ENCODE measurements around the gene CREB3L1.

The CREB3L1 gene

GRCh38 chr11:46249103-46249937 is 28.1 kb upstream of the CREB3L1 start:
- H3K4me3 ChIP-seq (ENCODE audit: low read length), result no peak overlapping the region
- DNase-seq (ENCODE audit: low read depth), result no peak
- no peak for TF ChIP-seq CTCF (conservative IDR thresholded peaks at IDR 0.05; ENCODE audit: low read depth, low read length)

GRCh38 chr11:46249938-46250744 is 27.3 kb upstream of the CREB3L1 start:
- TF ChIP-seq CTCF (conservative IDR thresholded peaks at IDR 0.05; ENCODE audit: low read depth, low read length), result no peak
- no peak for DNase-seq (ENCODE audit: low read depth)
- H3K4me3 ChIP-seq (ENCODE audit: low read length), result no peak overlapping the region

- DNase-seq (ENCODE audit: low read depth), result no peak
- TF ChIP-seq CTCF (conservative IDR thresholded peaks at IDR 0.05; ENCODE audit: low read depth, low read length), result no peak
- no peak overlapping the region for H3K4me3 ChIP-seq (ENCODE audit: low read length)
Observed at GRCh38 chr11:46250745-46251052, 26.8 kb upstream of the CREB3L1 start.

- H3K4me3 ChIP-seq (ENCODE audit: low read length), result no peak overlapping the region
- no peak for DNase-seq (ENCODE audit: low read depth)
- no peak for TF ChIP-seq CTCF (conservative IDR thresholded peaks at IDR 0.05; ENCODE audit: low read depth, low read length)
Observed at GRCh38 chr11:46251954-46252353, 25.5 kb upstream of the CREB3L1 start.

- no peak for TF ChIP-seq CTCF (conservative IDR thresholded peaks at IDR 0.05; ENCODE audit: low read depth, low read length)
- no peak for DNase-seq (ENCODE audit: low read depth)
- no peak overlapping the region for H3K4me3 ChIP-seq (ENCODE audit: low read length)
Observed at GRCh38 chr11:46252373-46252914, 25.0 kb upstream of the CREB3L1 start.

- no peak for DNase-seq (ENCODE audit: low read depth)
- no peak overlapping the region for H3K4me3 ChIP-seq (ENCODE audit: low read length)
- no peak for TF ChIP-seq CTCF (conservative IDR thresholded peaks at IDR 0.05; ENCODE audit: low read depth, low read length)
Observed at GRCh38 chr11:46253258-46254132, 24.0 kb upstream of the CREB3L1 start.

All from retinal pigment epithelial cell (primary cell).